Measurements from ENCODE around the gene CPNE5. TPM values are rescaled to one million over a fixed set of nuclear protein-coding genes. Genes with fewer than 3 reads are reported as not detected.

The CPNE5 gene
- not detected in 2 replicates for total RNA-seq
- long read RNA-seq, result 0 reads

DNA sequence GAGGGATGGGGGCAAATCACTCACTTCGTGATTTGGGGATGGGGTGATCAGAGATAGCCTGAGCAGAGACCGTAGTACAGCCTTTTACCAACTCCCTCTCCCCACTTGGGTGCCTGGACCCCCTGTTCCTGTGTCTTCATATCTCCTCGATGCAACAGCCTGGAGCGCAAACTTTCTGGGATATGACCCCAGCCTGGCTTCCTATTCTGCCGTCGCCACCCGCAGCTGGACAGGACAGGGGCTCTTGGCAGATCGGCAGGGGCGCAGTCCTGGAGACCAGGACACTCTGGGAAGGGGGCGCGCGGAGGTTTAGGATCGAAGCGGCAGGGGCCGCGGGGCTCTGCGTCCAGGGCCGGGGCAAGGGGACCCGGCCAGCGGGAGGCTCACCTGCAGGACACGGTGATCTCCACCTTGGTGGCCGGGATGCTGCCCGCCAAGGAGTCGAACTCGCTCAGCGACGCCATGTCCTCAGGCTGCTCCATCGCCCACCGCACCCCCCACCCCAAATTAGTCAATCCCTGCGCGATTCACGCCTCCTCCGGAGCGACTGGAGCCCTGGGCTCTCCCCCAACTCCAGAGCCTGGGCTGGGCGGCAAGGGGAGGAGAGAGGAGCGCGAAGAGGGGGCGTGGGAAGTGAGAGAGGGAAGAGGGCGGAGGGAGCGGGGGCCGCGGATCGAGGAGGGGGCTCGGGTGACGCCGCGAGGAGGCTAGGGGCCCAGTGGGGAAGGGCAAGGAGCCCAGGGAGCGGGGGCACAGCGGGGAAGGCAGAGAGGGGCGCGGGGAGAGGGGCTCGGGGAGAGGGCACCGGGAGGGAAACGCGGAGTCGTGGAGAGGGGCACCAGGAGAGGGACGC, at the start of gene CPNE5:
Gene CPNE5, minus strand, starts transcription at position 549 of the 853 bp plus-strand sequence. Its CDS starts 67 bp downstream, at position 482.
- DNase-seq (ENCODE audit: extremely low spot score, unreplicated experiment), result no peak
- peak within 1 kb of the TSS; percentile 69 for H3K4me3 Mint-ChIP-seq (ENCODE audit: unreplicated experiment)
- no peak within 1 kb of the TSS for H3K27ac Mint-ChIP-seq (ENCODE audit: unreplicated experiment)
- H3K27me3 Mint-ChIP-seq (ENCODE audit: unreplicated experiment), result peaks cover 39% of the 10 kb centered on the region
- H3K4me1 Mint-ChIP-seq (ENCODE audit: unreplicated experiment), result peaks cover 8% of the 10 kb centered on the region
- no peak for TF ChIP-seq CTCF (IDR thresholded peaks at IDR 0.05)
- H3K36me3 Mint-ChIP-seq (ENCODE audit: unreplicated experiment), result no peaks in the 10 kb centered on the region
- H3K9me3 Mint-ChIP-seq (ENCODE audit: unreplicated experiment), result no peaks in the 10 kb centered on the region

GRCh38 chr6:36888115-36888643, 48.9 kb upstream of the CPNE5 start:
- Mint-ChIP-seq H3K36me3 (ENCODE audit: unreplicated experiment) (peaks cover 7% of the 10 kb centered on the region), H3K27me3 (ENCODE audit: unreplicated experiment) (no peaks in the 10 kb centered on the region), H3K9me3 (ENCODE audit: unreplicated experiment) (no peaks in the 10 kb centered on the region), H3K4me3 (ENCODE audit: unreplicated experiment) (no peak overlapping the region), H3K27ac (ENCODE audit: unreplicated experiment) (no peak overlapping the region), H3K4me1 (ENCODE audit: unreplicated experiment) (peaks cover 28% of the 10 kb centered on the region)
- TF ChIP-seq CTCF (IDR thresholded peaks at IDR 0.05), result no peak
- DNase-seq (ENCODE audit: extremely low spot score, unreplicated experiment), result no peak

DNA sequence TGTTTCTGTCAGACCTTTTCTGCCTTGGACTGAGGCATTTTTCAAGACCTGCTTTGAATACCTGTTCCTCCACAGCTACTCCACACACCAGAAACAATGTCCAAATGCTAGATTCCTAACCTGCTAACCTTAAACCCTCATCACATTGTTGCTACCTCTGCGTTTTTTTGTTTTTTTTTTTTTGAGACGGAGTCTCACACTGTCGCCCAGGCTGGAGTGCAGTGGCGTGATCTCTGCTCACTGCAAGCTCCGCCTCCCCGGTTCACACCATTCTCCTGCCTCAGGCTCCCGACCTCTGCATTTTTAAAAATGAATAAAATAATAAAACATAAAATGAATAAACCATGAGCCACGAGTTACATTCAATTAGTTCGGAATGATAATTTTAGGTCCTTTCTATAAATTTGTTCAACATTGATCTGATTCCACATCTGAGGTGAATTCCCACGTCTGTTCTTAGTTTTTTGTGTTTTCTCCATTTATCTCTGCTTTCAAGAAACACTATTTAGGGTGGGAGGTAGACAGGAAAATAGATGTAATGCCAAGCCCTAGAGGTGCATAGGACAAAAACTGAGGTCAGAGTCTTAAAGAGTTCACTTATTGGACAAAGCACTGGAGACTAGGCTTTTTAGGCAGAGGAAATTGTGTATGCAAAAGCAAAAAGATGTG, 47.8 kb upstream of the CPNE5 start:
- no peak for TF ChIP-seq CTCF (IDR thresholded peaks at IDR 0.05)
- Mint-ChIP-seq H3K36me3 (ENCODE audit: unreplicated experiment) (peaks cover 1% of the 10 kb centered on the region), H3K27ac (ENCODE audit: unreplicated experiment) (no peak overlapping the region)

GRCh38 chr6:36885461-36886401, 46.5 kb upstream of the CPNE5 start, which contains the start of gene C6orf89:
TSS of gene C6orf89 (plus strand) at chr6:36885952. CDS start at chr6:36899445, 13,493 bp downstream.
- peaks cover 28% of the 10 kb centered on the region for H3K4me1 Mint-ChIP-seq (ENCODE audit: unreplicated experiment)
- H3K27ac Mint-ChIP-seq (ENCODE audit: unreplicated experiment), result peak within 1 kb of the TSS; percentile 89
- no peaks in the 10 kb centered on the region for H3K9me3 Mint-ChIP-seq (ENCODE audit: unreplicated experiment)
- no peaks in the 10 kb centered on the region for H3K27me3 Mint-ChIP-seq (ENCODE audit: unreplicated experiment)
- TF ChIP-seq CTCF (IDR thresholded peaks at IDR 0.05), result peak; percentile 90
- peak; percentile 97 for DNase-seq (ENCODE audit: extremely low spot score, unreplicated experiment)
- no peaks in the 10 kb centered on the region for H3K36me3 Mint-ChIP-seq (ENCODE audit: unreplicated experiment)
- H3K4me3 Mint-ChIP-seq (ENCODE audit: unreplicated experiment), result peak within 1 kb of the TSS; percentile 90

More for the DNA sequence above, 47.8 kb upstream of the CPNE5 start:
- Mint-ChIP-seq H3K27me3 (ENCODE audit: unreplicated experiment) (no peaks in the 10 kb centered on the region), H3K9me3 (ENCODE audit: unreplicated experiment) (no peaks in the 10 kb centered on the region), H3K4me1 (ENCODE audit: unreplicated experiment) (peaks cover 28% of the 10 kb centered on the region), H3K4me3 (ENCODE audit: unreplicated experiment) (peak overlapping the region; percentile 90)
- no peak for DNase-seq (ENCODE audit: extremely low spot score, unreplicated experiment)
